NCI-H2196 treated with DMSO at 0.1 percent for 48 hours (cell line): ENCODE results near the gene COX15.
"Not testable (repeated sequence)": the region's sequence is repeated elsewhere in the genome, so short reads cannot be mapped to it uniquely, and the experiment has no call there.

Experiments used
- DNase-seq: peaks from one replicate; lab custom pipeline; 2025; ENCODE audit not compliant: unreplicated experiment; lab: John Stamatoyannopoulos, UW

COX15 gene

DNA sequence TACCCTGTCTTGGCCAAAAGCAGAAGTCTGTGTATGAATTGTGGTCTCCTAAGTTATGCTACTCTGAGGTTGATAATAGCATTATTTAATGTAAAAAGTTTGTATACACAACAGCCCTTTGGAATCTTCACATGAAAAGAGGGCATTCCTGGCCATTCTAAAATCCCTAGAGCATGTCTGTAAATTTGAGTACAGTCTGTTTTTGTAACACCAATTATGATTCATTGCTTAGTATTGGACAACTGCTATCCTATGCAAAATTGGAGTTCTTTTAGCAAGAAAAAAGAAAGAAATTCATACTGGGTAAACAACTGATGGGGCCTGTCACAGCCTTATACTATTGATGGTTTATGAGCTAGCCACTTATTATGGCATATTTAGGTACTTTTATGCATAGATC lies 10.3 kb upstream of the COX15 start:
- no peak for DNase-seq

DNA sequence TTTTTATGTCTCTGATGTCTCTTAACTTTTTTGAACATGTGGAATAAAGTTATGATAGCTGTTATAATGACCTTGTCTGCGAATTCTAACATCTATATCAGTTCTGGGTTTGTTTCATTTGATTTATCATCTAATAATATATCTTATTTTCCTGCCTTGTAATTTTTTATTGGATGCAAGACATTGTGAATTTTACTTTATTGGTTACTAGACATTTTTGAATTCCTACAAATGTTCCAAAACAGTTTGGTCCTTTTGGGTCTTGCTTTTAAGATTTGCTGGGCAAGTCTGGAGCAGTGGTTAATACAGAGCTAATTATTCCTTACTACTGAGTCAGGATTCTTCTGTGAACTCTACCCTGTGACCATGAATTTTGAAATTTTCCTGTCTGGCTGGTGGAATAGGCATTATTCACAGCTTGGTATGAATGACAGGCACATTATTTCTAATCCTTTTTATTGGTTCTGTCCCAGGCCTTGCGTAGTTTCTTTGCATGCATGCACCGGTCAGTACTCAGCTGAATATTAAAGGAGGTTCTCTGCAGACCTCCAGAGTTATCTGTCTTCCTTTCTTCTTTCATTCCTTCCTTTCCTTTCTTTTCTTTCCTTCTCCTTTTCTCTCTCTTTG lies 9.1 kb upstream of the COX15 start:
- DNase-seq: no peak

DNA sequence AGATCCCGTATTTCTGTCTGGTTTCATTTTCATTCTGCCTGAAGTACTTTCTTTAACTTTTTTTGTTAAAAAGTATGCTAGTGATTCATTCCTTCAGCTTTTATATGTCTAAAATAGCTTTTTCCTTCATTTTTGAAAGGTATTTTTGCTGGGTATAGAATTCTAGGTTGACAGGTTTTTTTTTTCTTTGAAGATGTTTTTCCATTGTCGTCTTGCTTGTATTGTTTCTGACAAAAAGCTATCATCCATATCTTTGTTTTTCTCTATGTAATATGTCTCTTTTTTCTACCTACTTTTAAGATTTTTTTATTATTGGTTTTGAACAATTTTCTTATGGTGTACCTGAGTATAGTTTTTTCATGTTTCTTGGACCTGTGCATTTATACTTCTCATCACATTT lies 8.3 kb upstream of the COX15 start:
- no peak for DNase-seq

- DNase-seq: not testable (repeated sequence)
Measured at GRCh38 chr10:99734111-99734510, 2.2 kb upstream of the COX15 start.

- DNase-seq: no peak
Measured at GRCh38 chr10:99733366-99733765, 1.4 kb upstream of the COX15 start.

GRCh38 chr10:99731306-99732032 lies 458 bp downstream of the COX15 start:
- DNase-seq: no peak

GRCh38 chr10:99730026-99730425 lies 1.9 kb downstream of the COX15 start:
- no peak for DNase-seq

DNA sequence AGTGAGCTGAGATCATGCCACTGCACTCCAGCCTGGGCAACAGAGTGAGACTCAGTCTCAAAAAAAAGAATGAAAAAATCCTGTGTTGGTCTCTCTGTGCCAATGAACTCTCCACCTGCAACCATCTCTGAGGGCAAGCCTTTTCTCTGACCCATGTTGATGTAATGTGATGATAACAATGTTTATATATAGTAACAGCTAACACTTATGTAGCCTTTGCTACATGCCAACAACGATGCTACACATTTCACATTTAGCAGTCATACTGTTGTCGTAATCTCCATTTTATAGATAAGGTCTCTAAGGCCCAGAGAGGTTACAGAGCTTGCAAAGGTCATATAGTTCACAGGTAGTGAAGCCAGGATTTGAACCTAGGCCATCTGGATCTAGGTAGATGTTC lies 11.5 kb downstream of the COX15 start:
- no peak for DNase-seq

DNA sequence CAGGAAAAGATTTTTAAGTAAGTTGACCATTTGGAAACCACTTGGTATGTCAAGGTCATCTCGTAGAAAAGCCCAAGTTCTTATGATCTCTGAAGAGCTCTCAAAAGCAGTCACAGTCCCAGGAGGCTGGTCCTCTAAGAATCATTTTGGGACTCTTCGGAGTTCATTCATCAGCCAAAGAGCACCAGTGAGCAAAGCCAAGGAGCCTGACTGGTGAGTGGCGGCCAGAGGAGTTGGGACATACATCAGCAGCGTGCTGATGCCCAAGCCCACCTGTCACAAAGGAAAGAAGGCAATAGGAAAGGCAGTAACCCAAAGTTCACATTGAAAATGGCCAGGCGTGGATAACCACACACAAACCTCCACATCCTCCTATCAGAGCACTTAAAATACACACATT lies 17.5 kb downstream of the COX15 start:
- no peak for DNase-seq

- no peak for DNase-seq
Measured at GRCh38 chr10:99711129-99711719, 20.7 kb downstream of the COX15 start.

DNA sequence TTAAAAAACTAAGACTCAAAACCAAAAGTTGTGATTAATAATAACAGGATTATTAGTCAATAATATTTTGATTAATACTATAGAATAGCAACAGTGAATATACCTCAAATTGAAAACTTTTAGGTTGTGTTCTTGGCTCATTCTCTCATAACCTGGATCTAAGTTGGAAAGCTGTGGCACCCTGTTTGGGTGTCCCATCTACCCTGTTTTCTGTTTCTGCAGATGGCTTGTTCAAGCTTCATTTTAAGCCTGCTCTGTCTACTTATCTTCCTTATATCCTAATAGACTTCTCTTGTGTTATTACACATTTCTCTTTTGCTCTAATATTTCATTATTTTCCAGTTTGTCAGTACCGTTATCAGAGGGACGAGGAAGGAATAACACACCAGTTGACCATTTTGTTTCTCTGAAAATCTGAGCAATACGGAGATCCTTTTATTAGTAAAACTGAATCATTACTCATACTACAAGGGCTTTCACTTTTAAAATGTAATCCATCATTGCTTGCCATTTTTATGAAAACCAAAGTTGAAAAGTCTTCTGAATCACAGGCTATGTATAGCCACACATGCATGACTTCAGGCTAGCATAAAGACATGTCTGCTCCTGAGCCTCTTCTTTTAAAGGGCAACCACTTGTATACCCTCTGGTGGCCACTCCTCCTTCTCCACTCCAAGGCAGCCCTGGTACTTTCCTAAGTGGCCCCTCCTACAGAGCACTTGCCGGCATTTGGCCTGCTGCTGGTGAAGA lies 22.3 kb downstream of the COX15 start:
- no peak for DNase-seq

GRCh38 chr10:99708428-99709012 lies 23.4 kb downstream of the COX15 start:
- DNase-seq: no peak

- no peak for DNase-seq
Measured at GRCh38 chr10:99700649-99701048, 31.3 kb downstream of the COX15 start.

- DNase-seq: no peak
Measured at GRCh38 chr10:99698504-99699080, 33.3 kb downstream of the COX15 start.

DNA sequence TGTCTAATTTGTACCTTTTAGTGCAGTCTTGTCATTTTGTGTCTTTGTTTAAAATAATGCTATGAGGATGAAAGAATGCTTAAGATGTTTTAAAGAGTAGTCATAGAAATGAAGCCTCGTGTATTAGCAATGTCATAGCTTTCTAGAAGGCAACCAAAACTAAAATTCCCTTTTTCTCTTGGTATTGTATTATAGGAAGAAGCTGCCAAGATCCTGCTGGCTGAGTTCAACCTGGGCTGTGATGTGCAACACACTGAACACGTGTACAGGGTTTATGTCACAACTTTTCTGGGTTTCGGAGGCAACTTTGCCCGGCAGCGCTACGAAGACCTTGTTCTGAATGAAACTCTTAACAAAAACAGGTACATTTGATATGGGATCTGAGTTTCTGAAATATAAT lies 36.2 kb downstream of the COX15 start:
- no peak for DNase-seq

- no peak for DNase-seq
Measured at GRCh38 chr10:99693933-99694583, 37.9 kb downstream of the COX15 start.

GRCh38 chr10:99689461-99689860 lies 42.5 kb downstream of the COX15 start:
- no peak for DNase-seq

GRCh38 chr10:99685597-99685967 lies 46.3 kb downstream of the COX15 start:
- DNase-seq: no peak

GRCh38 chr10:99682752-99683151 lies 49.2 kb downstream of the COX15 start:
- no peak for DNase-seq
